ENCODE results near the gene SLU7.

Gene SLU7

DNA sequence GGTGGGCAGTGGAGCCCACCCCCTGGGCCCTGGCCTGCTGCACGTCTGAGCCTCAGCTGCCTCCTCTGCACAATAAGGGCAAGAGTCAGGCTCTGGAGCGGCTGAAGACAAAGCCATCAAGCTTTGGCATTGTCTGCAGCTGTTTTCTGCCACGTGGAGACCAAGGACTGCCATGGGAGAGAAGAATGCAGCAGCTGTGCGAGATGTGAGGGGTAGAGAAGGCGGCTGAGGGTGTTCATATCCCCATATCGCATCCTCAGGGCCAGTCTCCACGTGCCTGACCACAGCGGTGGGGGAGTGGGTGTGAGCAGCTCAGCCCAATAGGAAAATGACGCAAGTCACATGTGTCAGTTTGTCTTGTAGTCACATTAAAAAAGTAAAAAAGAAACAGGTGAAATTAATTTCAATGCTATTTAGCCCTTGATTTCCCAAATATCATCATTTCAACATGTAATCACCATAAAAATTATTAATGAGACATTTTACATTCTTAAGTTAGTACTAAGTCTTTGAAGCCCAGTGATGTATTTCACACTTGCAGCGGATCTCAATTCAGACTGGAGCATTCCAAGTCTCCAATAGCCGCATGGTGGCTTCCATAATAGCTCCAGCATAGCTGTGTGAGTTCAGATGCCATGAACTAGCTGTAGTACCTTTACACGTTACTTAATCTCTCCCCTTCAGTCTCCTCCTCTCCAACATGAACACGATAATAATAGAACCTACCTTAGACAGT lies 55.1 kb downstream of the SLU7 start:
- peak; percentile 8 for DNase-seq

DNA sequence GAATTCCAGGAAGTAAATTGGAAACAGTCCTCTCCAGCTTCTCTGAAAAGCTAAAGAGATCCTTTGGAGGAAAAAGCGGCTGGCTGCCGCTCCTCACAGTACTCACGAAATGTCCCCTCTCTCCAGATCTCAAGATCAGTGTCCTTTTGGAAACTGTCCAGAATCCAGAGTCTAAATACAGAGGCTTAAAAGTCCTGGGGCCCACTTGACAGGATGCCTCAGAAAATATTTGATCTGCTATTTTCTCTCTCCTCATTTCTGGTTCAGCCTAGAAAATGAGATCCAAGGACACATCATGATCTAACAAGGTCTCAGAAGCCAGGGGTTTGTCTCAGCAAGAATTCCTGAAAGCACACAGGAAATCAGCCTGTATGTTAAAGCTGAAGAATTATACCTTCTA lies 55.7 kb downstream of the SLU7 start:
- DNase-seq = no peak

- no peak for DNase-seq
These were observed 57.2 kb downstream of the SLU7 start for GRCh38 chr5:160361624-160362228.

- DNase-seq = no peak
These were observed 58.6 kb downstream of the SLU7 start for GRCh38 chr5:160360310-160360709.

DNA sequence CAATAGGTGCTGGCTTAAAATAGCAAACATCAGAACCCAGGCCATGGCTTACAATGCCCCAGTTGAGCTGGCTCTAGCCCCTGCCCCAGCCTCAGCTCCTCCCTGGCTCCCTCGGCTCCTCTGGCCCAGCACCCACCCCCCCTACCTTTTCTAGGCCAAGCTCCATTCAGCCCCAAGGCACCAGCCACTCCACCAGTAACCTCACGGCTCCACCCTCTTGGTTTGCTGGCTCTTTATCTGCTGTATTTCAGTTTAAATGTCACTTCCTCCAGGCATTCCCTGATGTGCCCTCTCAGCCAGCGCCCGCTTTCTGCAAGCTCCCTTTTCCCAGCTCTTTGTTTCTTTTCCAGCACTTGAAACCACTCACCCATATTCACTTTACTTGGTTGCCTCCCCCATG lies 59.1 kb downstream of the SLU7 start:
- no peak for DNase-seq

DNA sequence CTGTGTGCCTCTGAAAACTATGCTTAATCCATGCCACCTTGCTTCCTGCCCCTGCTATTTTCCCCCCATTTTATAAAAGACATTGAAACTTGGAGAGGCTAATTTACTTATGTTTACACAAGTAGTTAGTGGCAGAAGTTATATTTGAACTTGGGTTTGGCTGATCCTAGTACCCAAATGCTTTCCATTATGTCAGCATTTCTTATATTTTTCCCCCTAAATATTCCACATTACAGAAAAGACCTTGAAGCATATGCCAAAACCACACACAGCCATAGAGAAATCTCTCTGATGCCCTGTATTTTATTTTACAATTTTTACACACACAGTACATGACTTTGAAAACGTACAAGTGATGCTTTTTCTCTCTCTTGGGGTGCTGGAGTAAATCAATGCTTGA lies 59.6 kb downstream of the SLU7 start:
- DNase-seq = no peak

- DNase-seq = no peak
These were observed 60.9 kb downstream of the SLU7 start for GRCh38 chr5:160357861-160358411.

GRCh38 chr5:160357394-160357793 lies 61.5 kb downstream of the SLU7 start:
- no peak for DNase-seq

DNA sequence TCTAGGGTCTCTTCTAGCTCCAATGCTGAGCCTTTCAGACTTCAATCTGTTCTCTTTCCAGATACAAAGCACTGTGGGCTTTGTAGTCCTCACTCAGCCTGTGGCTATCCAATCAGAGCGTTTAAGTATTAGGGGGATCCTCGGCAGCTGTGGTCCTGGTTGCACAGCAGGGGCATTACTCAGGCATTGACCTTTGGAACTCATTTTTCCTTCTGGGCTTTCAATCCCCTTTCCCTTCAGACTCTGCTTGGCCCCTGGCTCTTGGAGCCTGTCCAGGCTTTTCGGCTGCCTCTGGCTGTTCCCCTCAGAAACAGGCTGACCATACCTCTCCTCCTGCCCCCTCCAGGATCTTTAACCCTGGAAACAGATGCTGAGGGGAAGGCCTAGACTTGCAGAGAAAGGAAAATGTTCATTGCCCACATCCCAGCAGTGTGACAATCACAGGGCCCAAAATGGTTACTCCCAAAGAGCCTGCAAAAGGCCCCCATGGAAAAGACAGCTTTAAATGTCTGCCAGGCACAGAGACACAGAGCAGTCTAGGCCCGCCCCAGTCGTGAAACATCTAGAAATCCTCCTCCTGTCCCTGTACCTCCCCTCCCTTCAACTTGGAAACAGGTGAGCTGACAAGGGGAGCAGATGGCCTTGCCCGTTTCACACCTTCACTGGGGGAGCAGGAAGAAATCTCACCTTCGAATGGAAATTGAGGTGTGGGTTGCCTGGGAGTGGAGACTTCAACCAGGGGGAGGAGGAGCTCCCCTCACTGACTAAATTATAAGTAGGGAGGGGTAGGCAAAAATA lies 62.1 kb downstream of the SLU7 start:
- no peak for DNase-seq

DNA sequence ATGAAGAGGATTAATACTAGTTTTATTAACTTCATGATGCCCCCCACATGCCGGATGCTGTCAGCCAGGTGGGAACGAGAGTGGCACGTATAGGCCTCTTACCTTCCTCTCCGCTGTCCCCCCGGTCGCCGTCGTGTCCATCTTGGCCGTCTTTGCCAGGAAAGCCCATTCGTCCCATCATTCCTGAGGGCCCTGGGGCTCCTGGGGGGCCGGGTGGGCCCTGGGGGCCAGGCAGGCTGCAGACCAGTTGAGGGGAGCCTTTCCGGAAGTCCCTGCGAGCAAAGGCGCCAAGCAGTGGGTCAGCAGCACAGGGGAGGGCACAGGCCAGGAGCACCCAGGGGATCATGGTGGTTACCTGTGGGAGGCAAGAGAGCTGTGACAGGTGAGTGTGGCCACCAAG lies 64.2 kb downstream of the SLU7 start:
- no peak for DNase-seq

DNA sequence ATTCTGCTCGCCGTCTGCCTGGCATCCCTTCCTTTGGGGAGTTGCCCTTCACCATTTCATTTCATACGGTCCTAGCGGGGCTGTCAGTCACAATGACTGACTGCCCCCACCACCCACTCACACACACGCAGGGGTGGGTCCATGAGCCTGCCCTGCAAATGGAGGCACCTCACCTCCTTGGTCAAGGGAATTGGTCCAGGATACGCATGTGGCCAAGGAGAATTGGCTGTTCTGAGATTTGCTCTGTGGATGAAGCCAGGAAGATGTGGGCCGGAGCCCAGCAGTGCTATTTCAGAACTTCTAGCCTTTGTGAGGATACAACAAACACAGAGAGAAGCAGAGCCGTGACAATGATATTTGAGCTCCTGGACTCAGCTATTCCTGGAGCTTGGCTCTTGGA lies 65.5 kb downstream of the SLU7 start:
- DNase-seq = no peak

DNA sequence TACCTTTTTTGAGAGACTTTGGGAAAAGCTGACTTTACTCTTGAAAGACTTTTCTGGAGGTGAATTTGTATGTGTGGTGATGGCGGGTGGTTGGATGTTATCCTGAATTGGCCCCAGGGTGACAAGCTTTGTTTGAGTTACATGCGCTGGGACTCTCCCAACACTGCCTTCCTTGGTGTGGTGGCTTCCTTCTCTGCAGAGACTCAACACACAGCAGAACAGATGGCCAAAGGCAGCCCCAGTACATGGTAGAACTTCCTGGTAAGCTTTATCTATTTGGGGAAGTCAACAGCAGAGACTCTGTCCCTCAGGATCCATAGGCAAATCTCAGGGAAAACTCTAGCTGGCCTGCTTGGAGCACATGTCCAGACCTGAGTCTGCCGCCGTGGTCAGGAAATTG lies 66.6 kb downstream of the SLU7 start:
- DNase-seq = no peak
